Hematopoietic multipotent progenitor cell treated with erythropoietin and hydrocortisone succinate and interleukin-3 and kit ligand, for 15 days (in vitro differentiated cells): ENCODE measurements around the gene PTPRM.

ENCODE experiments used
- DNase-seq: peaks from one replicate; pipeline ENCODE4 v3.0.0-alpha.2; 2015; ENCODE audit warnings: low spot score

PTPRM gene

DNA sequence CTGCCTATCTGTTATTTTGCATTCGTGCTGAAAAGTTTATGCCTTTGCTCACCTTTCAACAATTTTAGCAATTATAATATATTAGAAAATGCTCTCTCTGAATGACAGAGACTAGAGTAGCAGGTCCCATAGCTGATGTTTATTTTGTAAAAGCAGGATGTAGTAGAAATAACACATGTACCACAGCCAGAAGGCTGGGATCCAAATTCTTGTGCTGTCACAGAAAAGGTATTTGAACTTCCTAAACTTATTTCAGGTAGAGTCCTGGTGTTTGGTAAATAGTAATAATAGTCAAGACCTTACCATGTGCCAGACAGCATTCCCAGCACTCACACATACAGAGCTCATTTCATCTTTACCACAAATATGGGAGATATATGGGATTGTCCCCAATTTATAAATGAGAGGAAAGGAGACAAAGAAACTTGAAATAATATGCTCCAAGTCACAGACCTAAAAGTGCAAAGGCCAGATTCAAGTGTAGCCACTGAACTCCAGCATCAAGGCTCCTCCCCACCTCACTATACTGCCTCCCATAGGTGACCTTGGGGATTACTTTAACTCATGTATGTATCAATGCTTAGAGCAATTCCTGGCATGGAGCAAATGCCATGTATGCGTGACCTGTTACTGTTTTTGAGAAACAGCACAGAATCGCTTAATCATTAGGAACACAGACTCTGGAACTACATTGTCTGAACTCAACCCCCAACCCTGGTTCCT, 757.4 kb downstream of the PTPRM start:
- DNase-seq = no peak

- no peak for DNase-seq
Measured at GRCh38 chr18:8326763-8327394, 759.8 kb downstream of the PTPRM start.

GRCh38 chr18:8328126-8328525, 761.0 kb downstream of the PTPRM start:
- no peak for DNase-seq

- no peak for DNase-seq
Measured at GRCh38 chr18:8329186-8329771, 762.2 kb downstream of the PTPRM start.

GRCh38 chr18:8330575-8330974, 763.5 kb downstream of the PTPRM start:
- no peak for DNase-seq

DNA sequence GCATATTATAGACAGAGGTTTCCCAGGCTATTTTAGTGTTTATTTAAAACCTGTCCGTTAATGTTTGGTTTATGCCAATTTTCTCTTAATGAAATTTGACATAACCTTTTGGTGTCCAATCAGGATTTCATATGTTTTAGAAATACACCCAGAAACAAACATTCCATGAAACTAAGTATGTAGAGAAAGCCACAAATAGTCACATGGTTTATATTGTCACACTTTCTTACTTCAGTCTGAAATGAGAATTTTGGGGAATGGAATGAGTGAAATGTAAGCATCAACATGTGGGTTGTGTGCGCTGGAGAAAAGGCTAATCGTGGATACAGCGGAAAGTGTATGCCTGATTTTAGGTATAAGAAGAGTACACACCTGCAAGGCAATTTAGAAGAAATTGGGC, 765.2 kb downstream of the PTPRM start:
- no peak for DNase-seq

- DNase-seq = no peak
Measured at GRCh38 chr18:8333961-8334360, 766.8 kb downstream of the PTPRM start.

GRCh38 chr18:8337211-8337610, 770.1 kb downstream of the PTPRM start:
- DNase-seq = no peak

GRCh38 chr18:8339210-8339609, 772.1 kb downstream of the PTPRM start:
- DNase-seq = no peak

- DNase-seq = no peak
Measured at GRCh38 chr18:8339952-8340351, 772.8 kb downstream of the PTPRM start.

- DNase-seq = no peak
Measured at GRCh38 chr18:8341481-8342230, 774.5 kb downstream of the PTPRM start.

DNA sequence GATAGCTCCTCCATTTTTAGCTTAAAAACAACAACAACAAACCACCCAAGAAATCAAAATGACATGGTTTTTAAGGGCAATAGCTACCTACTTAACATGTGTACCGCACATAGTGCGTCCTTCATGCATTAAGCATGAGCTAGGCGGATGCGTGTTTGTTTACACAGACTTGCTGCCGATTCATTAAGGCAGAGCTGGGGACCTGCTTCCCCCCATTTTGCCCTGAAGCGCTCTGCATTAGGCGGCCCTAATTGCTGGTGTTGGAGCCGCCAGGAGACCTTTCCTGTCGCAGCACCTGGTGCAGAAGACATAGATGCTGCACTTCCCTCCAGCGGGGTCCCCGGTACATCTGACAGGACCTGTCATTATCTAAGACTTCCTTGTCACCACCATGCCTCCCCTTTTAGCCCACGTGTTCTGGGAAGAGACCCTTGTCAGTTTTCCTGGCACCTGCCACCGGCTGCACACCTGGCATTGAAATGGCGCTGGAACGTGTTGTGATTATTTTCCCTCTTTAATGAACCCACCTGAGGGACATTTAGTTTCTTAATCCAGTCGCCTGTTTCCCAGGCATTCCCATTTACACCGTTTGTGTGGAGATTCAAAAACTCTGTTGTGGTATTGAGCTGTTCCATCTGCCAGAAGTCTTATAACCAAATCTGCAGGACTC, 781.1 kb downstream of the PTPRM start:
- DNase-seq = no peak

DNA sequence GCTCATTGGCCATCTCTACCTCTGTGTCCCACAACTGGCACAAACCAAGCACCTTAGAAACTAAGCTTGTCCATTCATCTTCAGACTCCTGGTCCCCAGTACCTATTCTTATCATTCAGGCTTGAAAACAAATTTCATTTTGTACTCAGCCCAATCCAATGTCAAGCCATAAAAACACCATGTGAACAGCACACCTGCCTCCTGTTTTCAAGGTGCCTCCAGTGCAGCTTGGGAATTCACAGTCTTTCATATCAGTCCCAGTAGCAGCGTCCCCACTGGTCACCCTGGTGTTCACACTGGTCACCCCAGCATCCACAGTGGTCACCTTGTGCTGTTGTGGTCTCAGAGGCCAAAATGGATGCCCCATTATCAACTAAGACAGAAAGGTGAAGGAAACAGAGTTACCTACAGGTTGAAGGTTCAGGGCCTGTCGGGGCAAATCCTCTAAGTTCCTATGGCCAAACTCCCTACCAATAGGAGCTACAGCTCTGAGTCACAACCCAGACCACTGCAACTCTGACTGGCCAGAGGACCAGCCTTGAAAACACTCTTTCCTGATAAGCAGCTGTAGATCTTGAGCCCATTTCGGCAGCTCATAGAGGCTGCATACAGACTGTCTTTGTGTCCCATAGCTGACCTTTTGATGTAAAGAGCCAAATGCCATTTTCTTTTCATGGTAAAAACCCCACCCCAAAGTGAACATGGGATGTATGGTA, 782.6 kb downstream of the PTPRM start:
- DNase-seq = no peak

DNA sequence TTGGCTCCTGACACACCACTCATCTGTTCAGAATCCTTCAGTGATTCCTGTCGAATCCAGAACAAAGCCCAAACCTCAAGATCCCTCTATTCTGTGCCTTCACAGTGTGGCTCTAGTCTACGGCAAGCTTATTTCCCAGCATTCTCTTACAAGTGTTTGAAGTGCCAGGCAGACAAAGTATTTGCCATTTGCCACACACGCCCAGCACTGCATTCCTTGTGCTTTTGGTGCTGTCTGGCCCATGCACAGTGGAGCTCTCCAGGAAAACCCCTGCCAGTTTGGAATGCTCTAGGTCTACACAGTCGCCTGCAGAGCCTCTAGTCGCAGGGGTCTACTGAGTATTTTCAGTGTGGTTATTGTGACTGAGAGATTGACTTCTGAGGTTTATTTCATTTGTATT, 783.5 kb downstream of the PTPRM start:
- no peak for DNase-seq

GRCh38 chr18:8351161-8351560, 784.0 kb downstream of the PTPRM start:
- no peak for DNase-seq

- DNase-seq = no peak
Measured at GRCh38 chr18:8354304-8354703, 787.2 kb downstream of the PTPRM start.

DNA sequence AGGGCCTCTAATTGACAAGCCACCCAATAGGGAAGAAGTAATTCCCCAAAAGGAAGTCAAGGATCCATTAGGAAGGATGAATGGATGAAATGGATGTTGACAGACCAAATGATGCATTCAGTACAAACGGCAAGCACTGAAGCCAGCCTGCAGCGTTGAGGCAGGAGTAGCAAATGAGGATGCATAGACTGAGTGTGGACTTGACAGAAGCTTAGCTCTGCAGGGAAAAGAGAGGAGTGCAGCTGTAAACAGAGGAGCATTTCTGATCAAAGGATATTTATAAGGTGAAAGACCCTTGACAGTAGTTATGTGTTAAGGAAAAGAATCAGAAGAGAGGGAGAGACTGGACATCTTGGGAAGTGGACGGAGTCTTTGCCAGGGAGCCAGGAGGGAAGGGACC, 788.9 kb downstream of the PTPRM start:
- DNase-seq = no peak

DNA sequence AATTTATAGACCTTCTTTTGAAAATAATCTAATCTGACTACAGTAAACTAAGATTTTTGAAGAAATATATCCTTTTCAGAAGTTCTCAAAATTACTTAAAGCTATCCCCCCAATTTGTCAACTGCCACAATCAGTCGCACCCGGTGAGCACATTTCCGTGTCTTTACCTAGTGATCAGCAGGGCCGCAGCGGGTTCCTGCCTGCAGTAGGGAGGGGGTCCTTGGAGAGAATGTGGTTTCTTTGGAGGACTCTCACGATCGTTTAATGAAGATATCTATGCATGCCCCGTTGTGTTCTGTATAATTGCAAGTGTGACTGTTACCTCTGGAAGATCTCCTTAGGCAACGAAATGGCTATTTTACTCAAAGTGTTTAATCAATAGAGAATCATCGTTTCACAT, 790.2 kb downstream of the PTPRM start:
- DNase-seq = no peak

DNA sequence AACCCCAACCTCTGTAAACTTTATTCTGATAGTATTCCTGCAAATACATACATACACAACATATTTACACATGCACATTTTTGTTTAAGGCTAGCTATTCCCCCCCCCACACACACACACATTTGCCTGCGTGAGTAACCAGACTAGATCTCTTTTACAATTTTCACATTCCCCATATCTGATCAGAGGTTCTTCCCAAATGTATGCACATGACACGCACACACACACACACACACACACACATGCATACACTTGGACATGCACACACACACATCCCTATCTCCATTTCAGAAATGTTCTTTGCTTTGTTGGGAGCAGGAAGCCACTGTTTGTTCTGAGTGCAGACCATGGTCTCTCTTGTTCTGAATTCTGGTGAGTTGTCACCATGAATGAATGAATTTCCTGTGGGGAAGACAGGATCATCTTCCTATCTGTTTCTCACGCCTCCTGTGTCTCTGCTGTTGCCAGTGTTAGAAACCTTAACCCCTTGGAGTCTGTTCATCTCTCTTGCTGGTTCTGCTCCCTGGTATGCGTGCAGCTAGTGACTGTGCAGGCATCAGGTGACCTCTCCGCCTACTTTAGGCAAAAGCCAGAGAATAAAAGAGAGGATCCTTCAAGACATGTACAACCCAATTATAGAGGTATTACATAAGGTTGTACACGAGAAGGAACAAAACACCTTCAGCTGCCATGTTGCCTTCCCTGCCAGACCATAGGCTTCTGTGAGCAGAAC, 791.1 kb downstream of the PTPRM start:
- DNase-seq = no peak

GRCh38 chr18:8359076-8359475, 792.0 kb downstream of the PTPRM start:
- no peak for DNase-seq

DNA sequence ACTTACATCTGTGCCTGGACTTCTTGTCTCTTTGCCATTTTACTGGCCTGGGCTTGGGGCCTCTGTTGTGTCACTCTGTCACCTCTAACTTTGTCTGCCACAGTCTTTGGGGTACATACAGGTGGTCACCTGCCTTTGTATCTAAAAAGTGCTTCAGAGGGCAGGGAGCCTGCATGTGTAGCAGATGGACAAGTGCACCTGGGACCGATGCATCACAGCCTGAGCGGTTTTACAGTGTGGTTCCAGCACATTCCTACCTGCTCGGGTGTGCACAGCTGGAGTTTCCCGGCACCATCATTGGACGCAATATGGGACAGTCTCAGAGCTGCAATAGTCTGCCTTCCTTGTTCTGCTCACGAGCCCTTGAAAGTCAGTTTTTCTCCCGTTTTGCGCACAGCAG, 792.4 kb downstream of the PTPRM start:
- no peak for DNase-seq
